HG02938 (cell line): ENCODE results near the gene DNLZ.
"Not testable (repeated sequence)": the region's sequence is repeated elsewhere in the genome, so short reads cannot be mapped to it uniquely, and the experiment has no call there.

Source experiments
- ATAC-seq: cut with Tn5 transposase; IDR thresholded peaks from one replicate; pipeline ENCODE4 v1.9.1; 2021; ENCODE audit warnings: mild to moderate bottlenecking, moderate library complexity; ENCODE audit not compliant: unreplicated experiment

Gene DNLZ

GRCh38 chr9:136361754-136362449, 1.6 kb downstream of the DNLZ start:
- ATAC-seq, result no peak

GRCh38 chr9:136361047-136361753, 2.3 kb downstream of the DNLZ start:
- ATAC-seq, result no peak

GRCh38 chr9:136359774-136360718, 3.5 kb downstream of the DNLZ start:
- no peak for ATAC-seq

GRCh38 chr9:136358888-136359287, 4.7 kb downstream of the DNLZ start:
- no peak for ATAC-seq

- ATAC-seq, result no peak
These were observed 5.5 kb downstream of the DNLZ start for GRCh38 chr9:136358016-136358415.

- ATAC-seq, result no peak
These were observed 6.3 kb downstream of the DNLZ start for GRCh38 chr9:136357202-136357725.

GRCh38 chr9:136355616-136356557, 7.7 kb downstream of the DNLZ start:
- no peak for ATAC-seq

GRCh38 chr9:136354592-136355085, 8.9 kb downstream of the DNLZ start:
- ATAC-seq, result no peak

- ATAC-seq, result no peak
These were observed 9.6 kb downstream of the DNLZ start for GRCh38 chr9:136353757-136354488.

- no peak for ATAC-seq
These were observed 10.5 kb downstream of the DNLZ start for GRCh38 chr9:136353088-136353487.

- ATAC-seq, result no peak
These were observed 10.9 kb downstream of the DNLZ start for GRCh38 chr9:136352682-136353081.

GRCh38 chr9:136351868-136352267, 11.7 kb downstream of the DNLZ start:
- not testable (repeated sequence) for ATAC-seq

- ATAC-seq, result no peak
These were observed 12.2 kb downstream of the DNLZ start for GRCh38 chr9:136351252-136351800.

- no peak for ATAC-seq
These were observed 14.0 kb downstream of the DNLZ start for GRCh38 chr9:136349546-136349945.

- ATAC-seq, result no peak
These were observed 14.9 kb downstream of the DNLZ start for GRCh38 chr9:136348691-136349090.

GRCh38 chr9:136347472-136348256, 15.9 kb downstream of the DNLZ start:
- no peak for ATAC-seq

GRCh38 chr9:136346927-136347465, 16.5 kb downstream of the DNLZ start:
- ATAC-seq, result no peak

GRCh38 chr9:136346157-136346481, 17.4 kb downstream of the DNLZ start:
- no peak for ATAC-seq
